GM12874 (cell line): ENCODE data around the gene ZNF148.

Experiments
- CTCF ChIP-seq: IDR thresholded peaks from 2 replicates; pipeline ENCODE4 v1.5.1; 2011; ENCODE audit warnings: low read depth, mild to moderate bottlenecking, control low read depth, low read length, moderate library complexity; ENCODE audit not compliant: insufficient read depth

The ZNF148 gene

GRCh38 chr3:125220727-125221429, 154.2 kb downstream of the ZNF148 start:
- no peak for TF ChIP-seq CTCF

GRCh38 chr3:125220183-125220582, 154.9 kb downstream of the ZNF148 start:
- TF ChIP-seq CTCF, result no peak

- no peak for TF ChIP-seq CTCF
These were observed 155.8 kb downstream of the ZNF148 start for GRCh38 chr3:125219261-125219701.

- TF ChIP-seq CTCF, result no peak
These were observed 160.4 kb downstream of the ZNF148 start for GRCh38 chr3:125214738-125215137.

GRCh38 chr3:125213946-125214542, 161.1 kb downstream of the ZNF148 start:
- no peak for TF ChIP-seq CTCF

GRCh38 chr3:125213364-125213755, 161.8 kb downstream of the ZNF148 start:
- no peak for TF ChIP-seq CTCF

GRCh38 chr3:125212509-125213363, 162.4 kb downstream of the ZNF148 start, which contains the start of gene SLC12A8:
TSS of gene SLC12A8 (minus strand) at chr3:125212748. CDS start at chr3:125211349, 1,399 bp downstream.
- TF ChIP-seq CTCF, result no peak
